Fibroblast of skin of scalp (primary cell): ENCODE measurements around the gene VPS16.

Source experiments
- DNase-seq: peaks from one replicate; pipeline ENCODE4 v3.0.0-alpha.2; 2013

Gene VPS16

DNA sequence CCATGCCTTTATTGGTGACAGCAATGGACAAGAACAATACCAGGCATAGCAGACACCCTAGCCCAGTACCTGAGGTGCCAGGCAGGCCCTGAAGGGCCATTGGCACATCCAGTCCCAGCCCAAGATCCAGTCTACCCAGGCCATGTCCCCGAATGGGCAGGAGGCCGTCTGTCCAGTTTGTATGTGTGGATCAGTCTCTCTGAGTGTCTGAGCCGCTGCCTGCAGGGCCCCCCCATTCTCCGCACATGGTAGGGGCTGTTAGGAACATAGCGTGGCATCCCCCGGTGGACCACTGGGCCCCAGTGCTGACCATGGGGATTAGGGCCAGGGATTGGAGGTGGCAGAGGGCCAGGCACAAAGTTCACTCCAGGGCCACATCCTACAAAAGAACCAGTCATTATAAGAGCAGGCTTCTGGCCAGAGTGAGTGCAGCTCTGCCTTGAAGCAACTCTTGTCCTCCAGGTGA, 5.2 kb upstream of the VPS16 start:
- no peak for DNase-seq

DNA sequence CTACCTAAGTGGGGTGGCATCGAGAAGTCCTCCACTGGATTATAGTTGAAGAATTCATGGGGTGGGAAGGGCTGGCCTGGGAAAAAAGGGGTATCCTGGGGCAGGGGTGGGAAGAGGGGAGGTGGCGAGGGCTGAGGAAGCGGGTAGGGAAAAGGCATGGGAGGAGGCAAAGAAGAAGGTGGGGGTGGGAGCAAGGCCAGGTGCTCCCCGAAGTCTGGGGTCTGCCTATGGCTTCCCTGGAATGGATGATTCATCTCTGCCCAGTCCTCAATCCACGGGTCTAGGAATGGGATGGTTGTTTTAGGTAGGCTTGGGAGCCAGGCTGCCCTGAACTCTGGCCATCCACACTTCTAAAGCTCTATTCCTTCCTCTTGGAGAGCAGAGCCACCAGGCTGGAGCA, 4.5 kb upstream of the VPS16 start:
- no peak for DNase-seq

DNA sequence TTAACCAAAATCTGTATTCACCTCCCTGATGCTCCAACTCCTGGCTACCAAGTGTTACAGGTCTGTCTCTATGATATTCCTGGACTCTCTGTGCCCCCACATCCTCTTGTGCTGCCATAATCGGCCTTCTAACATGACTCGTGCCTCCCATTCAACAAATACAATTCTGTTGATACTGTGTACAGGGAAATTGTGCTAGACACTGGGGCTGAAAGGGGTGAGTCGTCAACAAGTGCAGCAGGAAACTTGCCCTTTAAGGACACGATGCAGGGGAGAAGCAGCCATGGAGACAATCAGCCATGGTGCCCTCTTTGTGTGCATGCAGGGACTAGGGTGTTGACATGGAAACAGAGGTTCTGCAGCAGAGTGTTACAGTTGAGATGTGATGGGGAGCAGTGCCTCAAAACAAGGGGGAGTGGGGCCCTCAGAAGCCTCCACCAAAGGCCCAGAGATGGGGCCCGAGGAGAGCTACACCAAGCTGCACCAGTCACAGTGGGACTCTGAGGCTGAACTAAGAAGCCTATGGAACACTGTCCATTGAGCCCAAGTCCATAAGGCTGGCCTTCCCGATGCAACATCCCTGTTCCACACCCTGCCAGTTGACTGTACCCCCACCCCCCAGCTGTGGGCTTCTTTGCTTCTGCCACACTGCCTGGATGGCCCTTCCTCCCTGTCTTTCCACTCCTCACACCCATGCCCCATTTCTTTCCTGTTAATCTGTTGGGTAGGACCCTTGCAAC, 3.2 kb upstream of the VPS16 start:
- no peak for DNase-seq

DNA sequence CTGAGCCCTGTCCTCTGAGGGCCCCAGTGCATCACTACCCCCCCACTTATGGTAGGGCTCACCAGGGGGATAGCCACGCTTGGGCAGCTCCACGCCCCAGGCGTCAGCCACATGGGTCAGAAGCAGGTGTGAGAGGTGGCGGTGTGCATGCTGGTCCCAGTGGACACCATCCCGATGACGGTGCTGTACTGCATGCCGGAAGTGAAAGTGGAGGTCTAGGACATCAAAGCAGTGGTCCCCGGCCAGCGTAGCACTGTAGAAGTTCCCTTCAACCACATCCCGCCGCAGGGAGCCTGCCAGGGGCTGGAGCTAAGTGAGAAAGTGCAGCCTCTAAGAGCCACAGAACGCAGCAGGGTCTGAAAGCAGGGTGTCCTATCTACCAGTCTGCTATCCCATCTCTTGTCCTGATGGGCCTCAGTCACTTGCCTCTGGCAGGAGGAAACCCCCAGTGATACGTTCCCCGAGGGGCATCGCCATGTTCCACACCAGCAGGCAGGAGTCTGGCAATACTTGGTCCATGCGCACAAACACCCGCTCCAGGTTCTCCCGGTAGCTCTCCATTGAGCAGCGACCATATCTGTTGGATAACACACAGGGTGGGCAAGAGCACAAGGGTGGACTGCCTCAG, 2.3 kb upstream of the VPS16 start:
- no peak for DNase-seq

DNA sequence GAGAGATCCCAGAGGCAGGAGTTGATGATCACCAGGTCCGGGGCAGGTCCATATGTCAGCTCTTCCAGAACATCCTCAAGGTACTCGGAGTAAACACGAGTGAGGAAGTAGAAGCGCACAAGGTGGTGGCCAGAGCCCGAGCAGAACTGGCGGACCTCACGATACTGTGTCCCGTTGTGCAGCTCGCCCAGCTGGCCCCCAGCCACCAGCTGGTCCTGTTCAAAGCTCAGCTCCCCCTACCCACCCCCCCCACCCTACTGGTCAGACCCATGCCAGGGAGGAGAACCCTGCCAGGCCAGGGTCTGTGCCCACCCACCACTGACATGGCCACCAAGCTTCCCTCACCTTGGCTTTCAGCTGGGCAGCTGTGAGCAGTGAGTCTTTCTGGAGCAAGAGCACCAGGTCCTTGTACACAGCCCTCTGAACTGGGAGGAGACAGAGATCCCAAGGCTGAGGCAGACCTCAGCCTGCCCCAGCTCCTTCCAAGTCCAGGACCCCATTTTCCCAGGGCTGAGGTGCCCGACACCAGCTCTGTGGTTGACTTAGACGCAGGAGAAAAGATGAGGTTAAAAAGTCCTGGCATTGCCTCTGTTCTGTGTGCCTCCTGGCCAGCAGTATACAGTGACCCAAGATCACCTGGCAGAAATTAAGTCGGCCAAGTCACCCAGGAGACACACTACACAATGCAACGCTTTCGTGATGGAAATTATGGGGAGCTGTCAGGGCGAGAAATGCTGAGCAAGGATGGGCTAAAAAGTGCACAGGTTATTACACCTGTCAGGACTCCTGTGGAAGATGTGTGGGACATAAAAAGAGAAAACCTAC, 1.5 kb upstream of the VPS16 start:
- no peak for DNase-seq

DNA sequence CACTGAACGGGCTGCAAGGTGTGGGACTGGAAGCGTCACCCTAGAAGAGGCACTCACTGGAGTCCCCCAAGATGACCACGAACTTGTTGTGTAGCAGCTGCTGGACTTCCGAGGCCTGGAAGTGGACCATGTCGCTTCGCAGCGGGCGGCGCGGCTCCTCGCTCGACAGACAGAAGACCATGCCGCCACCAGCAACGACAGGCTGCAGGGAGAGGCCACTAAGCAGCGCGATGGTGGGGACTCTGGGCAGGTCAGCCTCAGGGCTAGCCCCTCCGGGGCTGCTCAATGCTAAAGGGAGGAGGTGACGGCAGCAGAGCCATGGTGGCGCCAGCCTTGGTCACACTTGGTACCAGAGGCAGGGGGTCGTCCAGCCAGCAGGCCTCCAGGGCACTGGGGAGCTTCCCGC, 810 bp upstream of the VPS16 start:
- DNase-seq, result no peak

DNA sequence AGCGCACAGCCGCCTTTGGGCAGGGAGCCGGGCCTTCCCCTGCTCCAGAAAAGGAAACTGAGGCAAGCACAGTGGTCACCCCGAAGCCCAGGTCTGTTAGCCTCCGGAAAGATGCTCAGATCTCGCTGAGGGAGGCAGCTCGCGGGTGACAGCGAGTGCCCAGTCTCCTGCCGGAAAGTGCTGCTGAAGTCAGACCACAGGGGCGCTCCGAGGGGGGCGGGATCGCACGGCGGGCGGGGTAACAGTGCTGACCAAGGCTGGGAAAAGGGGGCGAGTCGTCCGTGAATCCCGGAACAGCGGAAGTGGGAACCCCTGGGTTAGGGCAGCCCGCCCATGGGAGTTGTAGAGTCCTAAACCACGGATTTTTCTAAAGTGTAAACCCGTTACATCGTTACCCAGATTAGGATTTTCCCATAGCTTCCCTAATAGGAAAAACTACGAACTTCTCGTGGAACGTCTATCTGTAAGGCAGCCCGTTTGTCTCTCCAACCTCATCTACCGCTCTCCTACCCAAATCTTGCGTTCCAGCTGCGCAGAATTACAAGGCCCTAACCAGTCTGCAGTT, 504 bp downstream of the VPS16 start:
- peak; percentile 68 for DNase-seq

DNA sequence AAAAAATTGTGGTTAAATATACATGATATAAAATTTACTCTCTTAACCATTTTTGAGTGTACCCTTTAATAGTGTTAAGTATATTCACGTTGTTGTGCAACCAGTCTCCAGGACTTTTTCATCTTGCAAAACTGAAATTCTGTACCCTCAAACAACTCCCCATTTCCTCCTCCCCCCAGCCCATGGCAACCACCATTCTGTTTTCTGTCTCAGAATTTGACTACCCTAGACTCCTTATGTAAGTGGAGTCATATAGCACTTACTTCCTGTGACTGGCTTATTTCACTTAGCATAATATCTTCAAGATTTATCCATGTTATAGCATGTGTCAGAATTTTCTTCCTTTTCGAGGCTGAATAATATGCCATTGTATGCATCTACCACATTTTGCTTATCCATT, 5.1 kb downstream of the VPS16 start:
- DNase-seq, result no peak

DNA sequence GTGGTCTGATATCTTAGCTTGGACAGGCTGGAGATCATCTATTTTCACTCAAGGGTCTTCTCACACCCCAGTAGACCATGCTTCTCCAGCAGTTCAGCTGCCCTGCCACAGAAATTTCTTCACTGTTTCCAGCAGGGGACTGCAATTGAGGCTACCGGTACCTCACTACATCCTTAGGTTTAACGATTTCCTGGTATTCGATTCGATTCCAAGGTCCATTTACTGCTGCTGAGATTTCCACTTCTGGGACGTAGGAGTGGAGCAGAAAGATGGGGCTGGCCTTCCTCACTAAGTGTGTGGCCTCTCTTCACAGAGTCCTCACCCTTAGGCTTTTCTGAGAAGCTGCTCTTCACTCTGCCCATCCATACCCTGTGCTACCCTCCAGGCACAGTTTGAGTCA, 6.2 kb downstream of the VPS16 start:
- no peak for DNase-seq

DNA sequence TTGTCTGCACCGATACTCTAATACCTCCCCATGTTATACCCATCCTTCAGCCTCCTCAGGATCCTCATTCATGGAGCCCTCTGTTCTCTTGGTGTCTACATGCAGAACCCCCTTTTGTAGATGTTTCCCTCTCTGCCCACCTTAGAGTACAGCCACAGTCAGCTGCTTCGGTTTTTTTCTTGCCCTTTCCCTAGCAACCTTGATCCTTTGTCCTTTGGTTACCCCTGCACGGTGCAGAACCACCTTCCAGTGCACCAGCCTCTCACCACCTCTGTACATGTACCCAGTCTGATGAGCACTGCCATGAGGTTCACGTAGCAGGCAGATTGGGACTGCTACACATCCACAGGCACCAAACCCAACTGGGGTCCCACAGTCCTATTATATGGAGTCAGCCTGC, 7.3 kb downstream of the VPS16 start:
- DNase-seq, result no peak

DNA sequence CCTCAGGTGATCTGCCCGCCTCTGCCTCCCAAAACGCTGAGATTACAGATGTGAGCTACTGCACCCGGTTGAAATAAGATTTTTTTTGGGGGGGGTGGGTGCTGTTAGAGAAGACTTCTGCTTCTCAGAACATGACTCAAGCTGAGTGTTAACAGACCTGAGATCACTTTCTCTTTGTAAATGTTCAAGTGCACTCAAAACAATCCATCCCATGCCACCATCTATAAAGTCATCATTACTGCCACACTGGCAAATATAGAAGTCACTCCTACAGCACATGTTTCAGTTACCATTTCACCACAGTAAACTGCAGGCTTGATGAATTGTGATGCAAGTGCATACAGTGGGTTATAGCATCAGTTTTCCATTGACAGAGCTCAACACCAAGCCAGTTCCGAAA, 9.0 kb downstream of the VPS16 start:
- DNase-seq, result no peak

DNA sequence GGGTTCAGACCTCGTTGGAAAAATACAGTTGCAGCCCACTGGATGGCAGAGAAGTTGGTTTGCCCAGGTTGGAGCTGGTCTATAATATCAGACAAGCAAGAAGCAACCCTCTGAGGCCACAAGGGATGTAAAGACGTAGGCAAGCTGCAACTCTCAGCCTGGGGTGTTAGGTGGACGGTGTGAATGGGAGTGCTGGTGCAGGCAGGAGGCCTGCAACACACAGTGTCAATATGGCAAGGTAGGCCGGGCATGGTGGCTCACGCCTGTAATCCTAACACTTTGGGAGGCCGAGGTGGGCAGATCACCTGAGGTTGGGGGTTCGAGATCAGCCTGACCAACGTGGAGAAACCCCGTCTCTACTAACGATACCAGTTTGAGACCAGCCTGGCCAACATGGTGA, 10.5 kb downstream of the VPS16 start:
- DNase-seq, result no peak

DNA sequence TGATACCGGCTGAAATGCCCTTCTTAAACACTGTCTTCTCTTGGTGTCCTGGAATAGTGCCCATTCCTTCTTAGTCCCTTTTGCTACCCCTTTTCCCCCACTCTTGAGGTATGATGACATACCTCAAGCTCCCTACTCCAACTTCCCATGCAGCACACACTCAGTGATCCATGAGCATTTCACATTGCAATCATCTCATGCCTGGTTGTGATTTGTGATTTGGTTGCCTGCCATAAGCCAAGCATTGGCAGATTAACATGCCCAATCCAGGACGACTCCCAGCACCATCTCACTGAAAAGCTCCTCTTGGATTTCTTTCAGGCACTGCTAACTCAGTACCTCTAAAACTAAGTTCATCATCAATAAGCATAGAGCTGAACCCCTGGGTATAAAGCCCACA, 18.0 kb downstream of the VPS16 start:
- no peak for DNase-seq

DNA sequence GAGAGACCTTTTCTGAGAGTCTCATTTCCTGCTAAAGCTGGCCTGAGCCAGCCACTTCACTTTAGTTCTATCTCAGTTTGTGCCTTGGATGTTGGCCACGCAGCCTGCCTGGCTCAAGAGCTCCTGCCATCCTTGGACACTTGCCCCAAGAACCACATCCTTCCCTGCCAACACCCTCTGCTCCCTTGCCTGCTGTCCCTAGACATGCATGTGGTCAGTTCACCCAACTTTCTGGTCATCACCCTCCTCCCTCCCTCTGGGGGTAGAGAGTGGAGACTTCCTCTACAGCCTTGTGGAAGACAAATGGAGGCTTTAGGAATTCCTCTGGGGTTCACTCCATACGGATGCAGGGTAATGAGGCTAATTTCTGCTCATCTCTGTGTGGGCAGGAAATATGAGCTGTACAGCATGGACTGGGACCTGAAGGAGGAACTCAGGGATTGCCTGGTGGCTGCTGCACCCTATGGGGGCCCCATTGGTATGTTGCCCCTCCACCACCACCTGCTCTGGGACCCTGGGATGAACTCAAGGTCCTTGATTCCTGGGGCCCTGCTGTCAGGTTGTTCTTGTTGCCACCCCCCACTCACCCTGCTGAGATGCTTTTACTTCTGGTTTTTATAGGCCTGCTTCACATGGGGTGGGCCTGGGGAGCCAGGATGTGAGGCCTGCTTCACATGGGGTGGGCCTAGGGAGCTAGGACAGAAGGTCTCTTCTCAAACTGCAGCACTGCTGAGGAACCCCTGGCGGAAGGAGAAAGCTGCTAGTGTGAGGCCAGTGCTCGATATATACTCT, 19.0 kb downstream of the VPS16 start:
- DNase-seq, result no peak

DNA sequence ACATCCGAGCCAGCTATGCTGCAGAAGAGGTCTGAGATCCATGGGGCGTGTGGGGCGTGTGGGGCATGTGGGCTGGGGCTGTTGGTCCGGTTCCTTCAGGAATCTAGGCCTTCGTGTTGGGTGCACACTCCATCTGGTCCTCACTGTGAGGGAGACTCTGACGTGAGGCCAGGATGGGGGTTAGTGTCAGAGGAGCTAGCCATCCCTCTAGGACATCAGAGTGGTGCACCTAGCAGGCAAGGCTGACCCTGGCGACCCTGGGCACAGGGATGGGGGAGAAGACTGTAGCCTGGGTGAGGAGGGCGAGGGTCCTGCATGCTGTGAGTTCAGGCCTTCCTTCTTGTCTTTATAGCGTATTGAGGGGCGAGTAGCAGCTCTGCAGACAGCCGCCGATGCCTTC, 24.1 kb downstream of the VPS16 start:
- DNase-seq, result no peak

DNA sequence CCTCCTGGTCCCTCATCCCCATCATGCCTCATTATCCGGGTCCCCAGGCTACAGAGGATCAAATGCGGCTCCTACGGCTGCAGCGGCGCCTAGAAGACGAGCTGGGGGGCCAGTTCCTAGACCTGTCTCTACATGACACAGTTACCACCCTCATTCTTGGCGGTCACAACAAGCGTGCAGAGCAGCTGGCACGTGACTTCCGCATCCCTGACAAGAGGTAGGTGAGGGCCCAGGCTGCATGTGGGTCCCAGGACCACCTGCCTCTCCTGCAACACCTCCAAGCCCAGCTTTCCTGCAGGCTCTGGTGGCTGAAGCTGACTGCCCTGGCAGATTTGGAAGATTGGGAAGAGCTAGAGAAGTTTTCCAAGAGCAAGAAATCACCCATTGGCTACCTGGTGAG, 24.6 kb downstream of the VPS16 start:
- no peak for DNase-seq

DNA sequence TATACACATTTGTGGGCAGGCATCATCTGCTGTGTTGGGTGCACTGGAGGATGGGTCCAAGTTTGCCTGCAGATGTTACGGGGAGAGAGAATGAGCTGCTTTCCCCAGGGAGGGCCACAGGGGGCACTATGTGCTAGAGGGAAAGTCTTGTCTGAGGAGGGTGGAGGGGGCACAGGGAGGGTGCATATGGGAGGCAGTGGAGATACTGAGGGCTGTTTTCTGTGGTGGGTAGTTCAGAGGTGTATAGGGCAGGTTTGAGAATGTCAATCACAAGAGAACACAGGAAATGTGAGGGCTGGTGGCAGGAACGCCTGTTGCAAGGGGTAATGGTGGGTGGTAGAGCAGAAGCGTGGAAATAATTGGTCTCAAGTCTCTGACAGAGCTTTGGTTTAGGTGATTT, 25.1 kb downstream of the VPS16 start:
- no peak for DNase-seq

DNA sequence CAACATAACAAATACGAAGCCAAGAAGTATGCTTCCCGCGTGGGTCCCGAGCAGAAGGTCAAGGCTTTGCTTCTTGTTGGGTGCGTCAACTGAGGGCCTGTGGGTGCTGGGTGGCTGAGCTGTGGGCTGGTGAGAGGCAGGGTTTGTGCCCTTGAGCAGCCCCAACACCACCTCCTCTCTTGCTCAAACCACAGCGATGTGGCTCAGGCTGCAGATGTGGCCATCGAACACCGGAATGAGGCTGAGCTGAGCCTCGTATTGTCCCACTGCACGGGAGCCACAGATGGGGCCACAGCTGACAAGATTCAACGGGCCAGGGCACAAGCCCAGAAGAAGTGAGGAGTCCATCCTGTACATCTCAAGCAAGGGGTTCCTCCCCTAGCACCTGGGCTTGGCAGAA, 25.7 kb downstream of the VPS16 start:
- no peak for DNase-seq

DNA sequence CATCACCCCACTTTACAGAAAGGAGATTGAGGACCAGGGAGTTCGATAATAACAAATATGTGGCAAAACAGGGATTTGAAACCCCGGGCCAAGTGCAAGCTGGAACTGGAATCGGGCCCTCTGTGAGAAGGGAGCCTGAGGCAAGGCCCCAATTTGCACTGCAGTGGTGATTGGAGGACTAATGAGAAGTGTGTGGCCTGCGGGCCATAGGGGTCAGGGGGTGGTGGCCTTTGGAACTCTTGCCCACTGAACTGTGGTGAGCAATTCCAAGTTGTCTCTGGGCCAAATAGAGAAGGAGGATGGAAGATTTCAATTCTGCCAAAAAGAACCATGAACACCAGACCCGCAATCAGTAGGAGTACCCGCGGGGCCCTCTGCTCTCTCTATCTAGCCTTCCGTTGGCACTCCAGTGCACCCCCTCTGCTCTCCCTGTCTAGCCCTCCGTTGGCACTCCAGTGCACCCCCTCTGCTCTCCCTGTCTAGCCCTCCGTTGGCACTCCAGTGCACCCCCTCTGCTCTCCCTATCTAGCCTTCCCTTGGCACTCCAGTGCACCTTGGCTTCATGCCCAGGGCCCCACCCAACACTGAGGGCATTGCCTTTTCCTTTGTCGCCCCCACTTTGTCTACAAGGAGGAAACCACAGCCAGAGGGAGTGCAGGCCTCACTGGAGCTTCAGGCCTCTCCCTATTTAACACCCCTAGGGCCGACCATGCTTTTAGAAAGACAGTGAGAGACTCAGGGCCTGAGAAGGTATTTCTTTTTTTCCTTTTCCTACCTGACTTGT, 26.7 kb downstream of the VPS16 start:
- no peak for DNase-seq

DNA sequence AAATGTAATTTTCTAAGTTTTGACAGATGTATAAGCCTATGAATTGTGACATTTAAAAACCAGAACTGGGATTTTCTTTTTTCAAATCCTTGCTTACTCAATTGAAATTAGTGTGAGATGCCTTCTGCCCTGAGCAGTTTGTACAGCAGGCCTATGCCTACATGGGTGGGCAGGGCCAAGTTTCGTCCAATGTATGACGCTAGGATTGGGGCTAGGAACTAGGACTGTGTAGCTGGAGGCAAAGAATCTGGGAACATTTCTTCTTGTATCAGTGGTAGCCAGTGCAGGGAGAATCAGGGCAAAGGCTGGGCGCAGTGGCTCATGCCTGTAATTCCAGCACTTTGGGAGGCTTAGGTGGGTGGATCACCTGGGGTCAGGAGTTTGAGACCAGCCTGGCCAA, 28.8 kb downstream of the VPS16 start:
- no peak for DNase-seq

DNA sequence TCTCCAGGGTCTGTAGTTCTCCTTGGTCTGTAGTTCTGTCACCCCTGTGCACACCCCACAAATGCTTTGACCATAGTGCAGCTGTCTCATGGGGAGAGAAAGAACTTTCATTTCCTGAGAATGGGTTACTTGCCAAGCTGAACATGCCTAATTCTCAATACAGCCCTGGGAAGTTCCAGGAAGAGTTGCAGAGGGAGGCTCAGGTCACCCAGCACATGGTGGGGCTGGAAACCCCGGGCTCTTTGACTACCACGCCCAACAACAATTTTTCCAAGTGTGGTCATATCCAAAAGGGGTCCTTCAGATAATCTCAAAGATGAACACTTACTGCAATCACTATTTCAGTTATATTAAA, 30.5 kb downstream of the VPS16 start:
- DNase-seq, result peak; percentile 26
